ENCODE data around the gene PLEKHM1. TPM values are rescaled to one million over a fixed set of nuclear protein-coding genes. Genes with fewer than 3 reads are reported as not detected.
A peak's percentile ranks its signal among the peaks of the same experiment; 100 is the strongest.
"Not testable (repeated sequence)": the region's sequence is repeated elsewhere in the genome, so short reads cannot be mapped to it uniquely, and the experiment has no call there.

The PLEKHM1 gene
- polyA plus RNA-seq, 3 donors = 12.8 to 41.5 (median 15.0) TPM

DNA sequence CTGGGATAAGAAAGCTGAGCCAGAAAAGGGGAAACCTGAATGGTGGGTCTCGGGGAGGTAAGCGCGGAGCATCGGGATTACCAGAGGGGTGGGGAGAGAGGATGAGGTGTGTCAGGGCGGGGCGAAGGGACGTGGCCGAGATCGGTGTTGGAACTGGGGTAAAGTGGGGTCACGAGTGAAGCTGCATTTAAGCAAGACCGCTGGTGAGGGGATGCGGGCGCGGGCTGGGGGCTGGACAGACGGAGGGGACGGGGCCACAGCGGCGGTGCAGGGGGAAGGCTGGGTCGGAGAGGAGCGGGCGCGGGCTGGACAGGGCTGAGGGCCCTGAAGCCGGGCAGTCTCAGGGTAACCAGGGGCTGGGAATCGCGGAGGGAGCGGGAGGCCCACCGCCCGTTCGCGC, 323 bp downstream of the PLEKHM1 start:
- H3K27me3 ChIP-seq (ENCODE audit: control insufficient read depth in 2 of 2, insufficient read depth in 2 of 2, low read length in 2 of 2); intact Hi-C loops (cut with micrococcal nuclease); H3K27me3 Mint-ChIP-seq (ENCODE audit: low read depth in 3 of 3); H3K36me3 ChIP-seq (replicated peaks in 1 of 2; ENCODE audit: control insufficient read depth in 1 of 2, insufficient read depth in 2 of 2, low read length in 2 of 2); H3K9me3 Mint-ChIP-seq; H3K9me3 ChIP-seq (replicated peaks in 1 of 2; ENCODE audit: control insufficient read depth in 1 of 2, insufficient read depth in 1 of 2, low read length in 2 of 2); H2AFZ ChIP-seq (ENCODE audit: insufficient read depth, low read depth, low read length, poor library complexity, severe bottlenecking): not testable (repeated sequence)
- H3K4me2 ChIP-seq (replicated peaks; ENCODE audit: extremely low read depth, low read length, poor library complexity, severe bottlenecking) = peak overlapping the region; percentile 29
- H3K27ac Mint-ChIP-seq = peak overlapping the region; percentile 88 to 98 (median 93)
- DNase-seq = peak in 1 of 3 donors; percentile 28
- peaks cover 37% of the 10 kb centered on the region for H3K79me2 ChIP-seq (ENCODE audit: insufficient read depth, low read length)
- H3K36me3 Mint-ChIP-seq = peaks cover 5 to 14% of the 10 kb centered on the region in 2 donors
- peak overlapping the region; percentile 55 to 96 (median 78) for H3K4me3 ChIP-seq (replicated peaks in 1 of 3; ENCODE audit: low read depth in 2 of 3, low read length in 3 of 3)
- H3K9ac ChIP-seq (ENCODE audit: insufficient read depth, low read length, poor library complexity, severe bottlenecking) = peak overlapping the region; percentile 81
- H3K27ac ChIP-seq (ENCODE audit: low read depth in 1 of 2, low read length in 2 of 2) = peak overlapping the region; percentile 38 to 83
- H3K4me1 Mint-ChIP-seq = peaks cover 59% of the 10 kb centered on the region
- H3K4me1 ChIP-seq (ENCODE audit: control insufficient read depth in 1 of 2, insufficient read depth in 2 of 2, low read length in 2 of 2) = peaks cover 61 to 62% of the 10 kb centered on the region in 2 donors
- peak overlapping the region; percentile 88 to 92 for H3K4me3 Mint-ChIP-seq
- under 1% methylated on average over 16 of the region's 30 CpGs for WGBS (ENCODE audit: insufficient coverage)
- peaks cover 30% of the 10 kb centered on the region for H4K20me1 ChIP-seq (ENCODE audit: insufficient read depth, low read length)

DNA sequence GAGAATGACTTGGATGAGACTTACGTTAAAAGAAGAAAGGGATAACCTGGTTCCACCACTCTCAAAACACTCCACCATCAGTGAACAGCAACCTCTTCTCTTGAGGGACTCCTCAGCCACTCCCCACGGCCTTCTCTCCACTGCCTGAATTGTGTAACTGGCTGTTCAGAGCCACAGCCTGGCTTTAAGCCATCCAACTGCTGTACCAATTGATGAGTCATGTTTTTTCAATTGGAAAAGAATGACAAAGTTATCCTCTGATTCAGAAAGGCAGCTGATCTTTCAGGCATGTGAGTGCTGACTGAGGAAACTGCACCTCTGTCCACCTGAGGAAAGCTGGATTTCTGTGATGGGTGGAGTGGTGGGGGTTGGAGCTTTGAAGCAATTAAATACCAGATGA, 2.8 kb downstream of the PLEKHM1 start:
- not testable (repeated sequence) for H3K4me2 ChIP-seq (replicated peaks; ENCODE audit: extremely low read depth, low read length, poor library complexity, severe bottlenecking)

GRCh38 chr17:45483591-45484216, 6.8 kb downstream of the PLEKHM1 start:
- H3K27me3 ChIP-seq (ENCODE audit: control insufficient read depth in 2 of 2, insufficient read depth in 2 of 2, low read length in 2 of 2); H3K27ac ChIP-seq (ENCODE audit: low read depth in 1 of 2, low read length in 2 of 2); intact Hi-C loops (cut with micrococcal nuclease); H3K4me3 Mint-ChIP-seq; H3K36me3 ChIP-seq (replicated peaks in 1 of 2; ENCODE audit: control insufficient read depth in 1 of 2, insufficient read depth in 2 of 2, low read length in 2 of 2); DNase-seq; H3K9me3 ChIP-seq (replicated peaks in 1 of 2; ENCODE audit: control insufficient read depth in 1 of 2, insufficient read depth in 1 of 2, low read length in 2 of 2); H3K27me3 Mint-ChIP-seq (ENCODE audit: low read depth in 3 of 3); H2AFZ ChIP-seq (ENCODE audit: insufficient read depth, low read depth, low read length, poor library complexity, severe bottlenecking); H3K9me3 Mint-ChIP-seq; H3K9ac ChIP-seq (ENCODE audit: insufficient read depth, low read length, poor library complexity, severe bottlenecking); H3K4me3 ChIP-seq (replicated peaks in 1 of 3; ENCODE audit: low read depth in 2 of 3, low read length in 3 of 3); H3K4me2 ChIP-seq (replicated peaks; ENCODE audit: extremely low read depth, low read length, poor library complexity, severe bottlenecking): not testable (repeated sequence)
- Mint-ChIP-seq H3K36me3 (peaks cover 18 to 33% of the 10 kb centered on the region in 2 donors), H3K27ac (peak overlapping the region in 5 of 7 donors; percentile 2 to 74 (median 29)), H3K4me1 (peaks cover 39% of the 10 kb centered on the region)
- H3K79me2 ChIP-seq (ENCODE audit: insufficient read depth, low read length) = peaks cover 28% of the 10 kb centered on the region
- H3K4me1 ChIP-seq (ENCODE audit: control insufficient read depth in 1 of 2, insufficient read depth in 2 of 2, low read length in 2 of 2) = peaks cover 36 to 42% of the 10 kb centered on the region in 2 donors
- WGBS (ENCODE audit: insufficient coverage) = 29% methylated on average over 1 of the region's 5 CpGs
- H4K20me1 ChIP-seq (ENCODE audit: insufficient read depth, low read length) = peaks cover 65% of the 10 kb centered on the region

More for the DNA sequence above, 2.8 kb downstream of the PLEKHM1 start:
- Mint-ChIP-seq H3K36me3 (peaks cover 7 to 14% of the 10 kb centered on the region in 2 donors), H3K27ac (peak overlapping the region; percentile 93 to 99 (median 98)), H3K4me1 (peaks cover 55% of the 10 kb centered on the region), H3K4me3 (peak overlapping the region; percentile 62 to 71)
- intact Hi-C loops (cut with micrococcal nuclease); H3K9me3 ChIP-seq (replicated peaks in 1 of 2; ENCODE audit: control insufficient read depth in 1 of 2, insufficient read depth in 1 of 2, low read length in 2 of 2); H3K9me3 Mint-ChIP-seq; H2AFZ ChIP-seq (ENCODE audit: insufficient read depth, low read depth, low read length, poor library complexity, severe bottlenecking); H3K36me3 ChIP-seq (replicated peaks in 1 of 2; ENCODE audit: control insufficient read depth in 1 of 2, insufficient read depth in 2 of 2, low read length in 2 of 2); H3K27me3 ChIP-seq (ENCODE audit: control insufficient read depth in 2 of 2, insufficient read depth in 2 of 2, low read length in 2 of 2); H3K9ac ChIP-seq (ENCODE audit: insufficient read depth, low read length, poor library complexity, severe bottlenecking); H3K27me3 Mint-ChIP-seq (ENCODE audit: low read depth in 3 of 3): not testable (repeated sequence)
- Histone ChIP-seq H3K27ac (ENCODE audit: low read depth in 1 of 2, low read length in 2 of 2) (peak overlapping the region; percentile 32 to 59), H3K4me1 (ENCODE audit: control insufficient read depth in 1 of 2, insufficient read depth in 2 of 2, low read length in 2 of 2) (peaks cover 52 to 59% of the 10 kb centered on the region in 2 donors), H3K79me2 (ENCODE audit: insufficient read depth, low read length) (peaks cover 42% of the 10 kb centered on the region), H3K4me3 (replicated peaks in 1 of 3; ENCODE audit: low read depth in 2 of 3, low read length in 3 of 3) (peak overlapping the region in 1 of 3 experiments; percentile 37), H4K20me1 (ENCODE audit: insufficient read depth, low read length) (peaks cover 49% of the 10 kb centered on the region)
- 20% methylated on average over 1 of the region's 2 CpGs for WGBS (ENCODE audit: insufficient coverage)
- DNase-seq = peak; percentile 62 to 85 (median 84)

DNA sequence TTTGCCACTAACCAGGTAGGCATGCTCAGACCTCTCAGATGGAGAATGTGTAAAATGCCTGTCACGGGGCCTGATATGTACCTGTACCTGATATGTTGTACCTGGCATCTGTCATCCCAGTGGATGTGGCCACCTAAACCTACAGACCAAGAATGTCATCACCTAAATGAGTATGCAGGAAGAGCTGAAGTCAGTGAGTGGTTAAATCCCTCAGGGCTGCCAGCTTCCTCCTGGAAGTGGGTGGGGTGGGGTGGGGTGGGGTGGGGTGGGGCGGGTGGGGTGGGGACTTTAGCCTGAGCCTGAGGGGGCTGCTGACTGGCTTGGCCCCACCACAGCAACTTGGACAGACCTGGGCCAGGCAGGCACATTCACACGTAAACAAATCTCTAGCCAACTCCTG, 7.3 kb downstream of the PLEKHM1 start:
- WGBS (ENCODE audit: insufficient coverage) = no CpG with 5 or more reads among the region's 3 CpGs
- Histone ChIP-seq H4K20me1 (ENCODE audit: insufficient read depth, low read length) (peaks cover 67% of the 10 kb centered on the region), H3K79me2 (ENCODE audit: insufficient read depth, low read length) (peaks cover 23% of the 10 kb centered on the region), H3K4me1 (ENCODE audit: control insufficient read depth in 1 of 2, insufficient read depth in 2 of 2, low read length in 2 of 2) (peaks cover 31 to 37% of the 10 kb centered on the region in 2 donors), H3K36me3 (replicated peaks in 1 of 2; ENCODE audit: control insufficient read depth in 1 of 2, insufficient read depth in 2 of 2, low read length in 2 of 2) (peaks cover 3 to 10% of the 10 kb centered on the region in 2 donors)
- H3K9me3 Mint-ChIP-seq; intact Hi-C loops (cut with micrococcal nuclease); H3K9ac ChIP-seq (ENCODE audit: insufficient read depth, low read length, poor library complexity, severe bottlenecking); H3K9me3 ChIP-seq (replicated peaks in 1 of 2; ENCODE audit: control insufficient read depth in 1 of 2, insufficient read depth in 1 of 2, low read length in 2 of 2); DNase-seq; H3K4me2 ChIP-seq (replicated peaks; ENCODE audit: extremely low read depth, low read length, poor library complexity, severe bottlenecking); H3K4me3 Mint-ChIP-seq; H2AFZ ChIP-seq (ENCODE audit: insufficient read depth, low read depth, low read length, poor library complexity, severe bottlenecking); H3K27me3 Mint-ChIP-seq (ENCODE audit: low read depth in 3 of 3); H3K27me3 ChIP-seq (ENCODE audit: control insufficient read depth in 2 of 2, insufficient read depth in 2 of 2, low read length in 2 of 2); H3K4me3 ChIP-seq (replicated peaks in 1 of 3; ENCODE audit: low read depth in 2 of 3, low read length in 3 of 3); H3K27ac ChIP-seq (ENCODE audit: low read depth in 1 of 2, low read length in 2 of 2): not testable (repeated sequence)
- Mint-ChIP-seq H3K27ac (peak overlapping the region in 2 of 7 donors; percentile 40 to 74), H3K4me1 (peaks cover 34% of the 10 kb centered on the region), H3K36me3 (peaks cover 22 to 34% of the 10 kb centered on the region in 2 donors)

Measured in CD14-positive monocyte (primary cell).